Cardiac muscle cell (in vitro differentiated cells and primary cell): ENCODE data around the gene IRAK2. TPM values are rescaled to one million over a fixed set of nuclear protein-coding genes. Genes with fewer than 3 reads are reported as not detected.
"Not testable (repeated sequence)": the region's sequence is repeated elsewhere in the genome, so short reads cannot be mapped to it uniquely, and the experiment has no call there.

Experiments used
- DNase-seq, 2 donors: peaks; one replicate each; pipeline versions ENCODE4 v3.0.0 to v3.0.0-alpha.2; 2010 to 2017; ENCODE audit warnings: low read depth in 1 of 2, low spot score in 1 of 2
- H3K27ac ChIP-seq: fragments of 200-600 bp; sonication (generic); 2 replicates; pipeline ENCODE4 v1.5.1; 2016
- H3K27me3 ChIP-seq: fragments of 200-600 bp; sonication (generic); 2 replicates; pipeline ENCODE4 v1.6.0; 2016; ENCODE audit warnings: control low read depth
- H3K36me3 ChIP-seq: fragments of 200-600 bp; sonication (generic); 2 replicates; pipeline ENCODE4 v1.5.1; 2016; ENCODE audit warnings: control low read depth
- H3K4me1 ChIP-seq: fragments of 200-600 bp; sonication (generic); 2 replicates; pipeline ENCODE4 v1.8.1; 2017; ENCODE audit warnings: low read depth, mild to moderate bottlenecking, mixed run types
- H3K4me3 ChIP-seq: fragments of 200-600 bp; sonication (generic); 2 replicates; pipeline ENCODE4 v1.5.1; 2016; ENCODE audit warnings: mild to moderate bottlenecking
- H3K9me3 ChIP-seq: fragments of 200-600 bp; sonication (generic); 2 replicates; pipeline ENCODE4 v1.5.1; 2017; ENCODE audit warnings: low read depth, mild to moderate bottlenecking, control low read depth
- CTCF ChIP-seq: IDR thresholded peaks from 2 replicates; pipeline ENCODE4 v1.5.1; 2012; ENCODE audit warnings: low read depth, mild to moderate bottlenecking, low read length
- polyA plus RNA-seq: library from polyadenylated mRNA; unstranded; fragments of >200 nt; fragmentation: Nextera tagmentation; extraction: Ambion mirVana; gene quantifications from 2 replicates; pipeline ENCODE4 v1.2.1, GENCODE V29; 2016
- total RNA-seq: library from RNA; depleted of rRNA; stranded (reverse); fragments of >200 nt; gene quantifications from 2 replicates; pipeline ENCODE4 v1.2.3, GENCODE V29; 2016

Gene IRAK2
- total and polyA plus RNA-seq, 2 experiments from 2014 or later = 1.1 to 2.1 TPM

DNA sequence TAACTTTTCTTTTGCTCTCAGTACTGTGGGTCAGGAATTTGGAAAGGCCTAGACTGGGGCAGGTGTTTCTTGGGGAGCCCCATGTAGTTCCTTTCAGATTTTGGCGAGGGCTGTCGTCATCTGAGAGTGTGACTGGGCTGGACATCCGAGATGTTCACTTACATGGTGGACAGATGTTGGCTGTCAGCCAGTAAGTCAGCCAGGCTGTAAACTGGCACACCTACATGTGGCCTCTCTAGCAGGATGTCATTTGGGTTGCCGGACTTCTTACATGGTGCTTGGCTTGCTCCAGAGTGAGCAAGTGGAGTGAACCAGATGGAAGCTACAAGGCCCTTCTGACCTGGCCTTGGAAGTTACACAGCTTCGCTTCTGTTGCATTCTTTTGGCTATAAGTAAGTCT is 104.2 kb downstream of the IRAK2 start:
- Histone ChIP-seq H3K9me3 (no peaks in the 10 kb centered on the region), H3K4me1 (peaks cover 2% of the 10 kb centered on the region), H3K27me3 (no peaks in the 10 kb centered on the region), H3K27ac (no peak overlapping the region), H3K4me3 (no peak overlapping the region), H3K36me3 (peaks cover 8% of the 10 kb centered on the region)
- no peak for TF ChIP-seq CTCF
- DNase-seq = peak in 1 of 2 donors; percentile 19

DNA sequence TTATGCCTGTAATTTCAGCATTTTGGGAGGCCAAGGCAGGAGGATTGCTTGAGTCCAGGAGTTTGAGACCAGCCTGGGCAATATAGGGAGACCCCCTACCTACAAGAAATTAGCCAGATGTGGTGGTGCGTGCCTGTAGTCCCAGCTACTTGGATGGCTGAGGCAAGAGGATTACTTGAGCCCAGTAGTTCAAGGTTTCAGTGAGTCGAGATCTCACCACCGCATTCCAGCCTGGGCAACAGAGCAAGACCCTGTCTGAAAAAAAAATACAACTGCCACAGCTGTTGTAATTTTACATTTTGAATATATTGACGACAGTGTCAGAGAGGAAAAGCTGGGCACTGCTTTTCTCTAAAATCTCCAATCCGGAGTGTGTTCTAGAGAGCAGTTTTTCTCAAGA is 104.7 kb downstream of the IRAK2 start:
- H3K36me3 ChIP-seq = peaks cover 8% of the 10 kb centered on the region
- H3K27ac ChIP-seq = no peak overlapping the region
- TF ChIP-seq CTCF = no peak
- peaks cover 5% of the 10 kb centered on the region for H3K4me1 ChIP-seq
- H3K27me3 ChIP-seq = no peaks in the 10 kb centered on the region
- DNase-seq = no peak
- H3K9me3 ChIP-seq = no peaks in the 10 kb centered on the region
- H3K4me3 ChIP-seq = no peak overlapping the region

DNA sequence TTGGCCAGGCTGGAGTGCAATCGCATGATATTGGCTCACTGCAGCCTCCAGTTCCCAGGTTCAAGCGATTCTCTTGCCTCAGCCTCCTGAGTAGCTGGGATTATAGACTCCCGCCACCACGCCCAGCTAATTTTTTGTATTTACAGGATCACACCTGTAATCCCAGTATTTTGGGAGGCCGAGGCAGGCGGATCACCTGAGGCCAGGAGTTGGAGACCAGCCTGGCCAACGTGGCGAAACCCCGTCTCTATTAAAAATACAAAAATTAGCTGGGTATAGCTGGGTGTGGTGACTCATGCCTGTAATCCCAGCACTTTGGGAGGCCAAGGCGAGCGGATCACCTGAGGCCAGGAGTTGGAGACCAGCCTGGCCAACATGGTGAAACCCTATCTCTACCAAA is 107.8 kb downstream of the IRAK2 start:
- not testable (repeated sequence) for H3K27me3 ChIP-seq, H3K4me1 ChIP-seq, H3K4me3 ChIP-seq, H3K27ac ChIP-seq, H3K36me3 ChIP-seq, DNase-seq, H3K9me3 ChIP-seq

DNA sequence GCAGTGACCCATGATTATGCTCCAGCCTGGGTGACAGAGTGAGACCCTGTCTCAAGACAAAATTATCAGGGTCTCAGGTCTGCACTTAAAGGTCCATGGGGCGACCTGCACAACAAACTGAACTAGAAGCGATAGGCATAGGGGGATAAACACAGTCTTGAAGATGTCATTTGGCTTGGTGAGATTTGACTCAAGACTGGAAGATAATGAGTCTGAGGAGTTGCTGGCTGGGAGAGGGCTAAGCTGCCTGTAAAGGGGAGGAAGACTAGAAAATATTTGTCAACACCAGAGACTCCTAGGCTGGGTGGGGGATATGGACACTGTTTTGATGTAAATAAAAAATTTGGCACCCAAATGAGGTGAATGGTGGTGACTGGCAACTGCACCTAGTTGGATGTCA is 108.3 kb downstream of the IRAK2 start:
- Histone ChIP-seq H3K4me3 (no peak overlapping the region), H3K27ac (no peak overlapping the region), H3K9me3 (no peaks in the 10 kb centered on the region), H3K36me3 (peaks cover 8% of the 10 kb centered on the region), H3K27me3 (no peaks in the 10 kb centered on the region), H3K4me1 (peaks cover 8% of the 10 kb centered on the region)
- no peak for DNase-seq
- no peak for TF ChIP-seq CTCF

DNA sequence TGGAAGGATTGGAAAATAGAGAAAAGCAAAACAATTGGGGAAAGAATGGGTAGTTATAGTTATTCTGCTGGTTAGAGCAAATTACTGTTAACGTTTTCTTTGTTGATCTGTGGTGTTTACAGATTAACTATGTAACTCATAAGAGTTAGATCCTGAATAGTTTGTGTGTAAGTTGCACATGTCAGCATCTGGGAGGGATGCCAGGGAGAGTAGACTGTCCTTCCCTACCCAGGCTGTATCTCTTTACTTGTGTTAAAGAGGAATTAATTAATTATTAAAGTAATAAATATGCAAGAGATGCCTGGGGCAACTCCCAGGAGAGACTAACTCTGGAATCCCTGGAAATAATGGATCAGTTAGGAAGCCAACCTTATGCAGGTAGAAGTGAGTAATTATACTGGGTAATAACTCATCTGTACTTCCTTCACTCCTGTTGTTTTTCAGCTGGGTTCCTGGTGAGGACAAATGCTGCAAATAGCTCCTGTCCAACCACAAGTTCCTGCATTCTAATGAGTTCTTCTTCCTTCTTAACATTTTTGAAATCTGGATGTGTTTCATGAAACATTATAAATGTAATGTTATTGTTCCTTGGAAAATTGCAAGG is 109.1 kb downstream of the IRAK2 start:
- Histone ChIP-seq H3K4me3 (no peak overlapping the region), H3K27ac (peak overlapping the region; percentile 7), H3K4me1 (peaks cover 8% of the 10 kb centered on the region), H3K9me3 (no peaks in the 10 kb centered on the region), H3K27me3 (no peaks in the 10 kb centered on the region), H3K36me3 (peaks cover 8% of the 10 kb centered on the region)
- TF ChIP-seq CTCF = no peak
- DNase-seq = no peak

- Histone ChIP-seq H3K27ac (peak overlapping the region; percentile 7), H3K4me1 (peaks cover 8% of the 10 kb centered on the region), H3K36me3 (peaks cover 11% of the 10 kb centered on the region), H3K27me3 (no peaks in the 10 kb centered on the region), H3K4me3 (no peak overlapping the region), H3K9me3 (no peaks in the 10 kb centered on the region)
- no peak for TF ChIP-seq CTCF
- no peak for DNase-seq
Observed at GRCh38 chr3:10274601-10275000, 109.9 kb downstream of the IRAK2 start.
